GM10266 (cell line): ENCODE measurements around the gene SGMS2.

Experiments
- DNase-seq: peaks from one replicate; pipeline ENCODE4 v3.0.0; 2012; ENCODE audit errors: extremely low spot score
- CTCF ChIP-seq: IDR thresholded peaks from 2 replicates; pipeline ENCODE4 v1.5.1; 2012; ENCODE audit warnings: mild to moderate bottlenecking, low read depth; ENCODE audit not compliant: control insufficient read depth, insufficient read depth; ENCODE audit errors: missing control alignments

The SGMS2 gene

DNA sequence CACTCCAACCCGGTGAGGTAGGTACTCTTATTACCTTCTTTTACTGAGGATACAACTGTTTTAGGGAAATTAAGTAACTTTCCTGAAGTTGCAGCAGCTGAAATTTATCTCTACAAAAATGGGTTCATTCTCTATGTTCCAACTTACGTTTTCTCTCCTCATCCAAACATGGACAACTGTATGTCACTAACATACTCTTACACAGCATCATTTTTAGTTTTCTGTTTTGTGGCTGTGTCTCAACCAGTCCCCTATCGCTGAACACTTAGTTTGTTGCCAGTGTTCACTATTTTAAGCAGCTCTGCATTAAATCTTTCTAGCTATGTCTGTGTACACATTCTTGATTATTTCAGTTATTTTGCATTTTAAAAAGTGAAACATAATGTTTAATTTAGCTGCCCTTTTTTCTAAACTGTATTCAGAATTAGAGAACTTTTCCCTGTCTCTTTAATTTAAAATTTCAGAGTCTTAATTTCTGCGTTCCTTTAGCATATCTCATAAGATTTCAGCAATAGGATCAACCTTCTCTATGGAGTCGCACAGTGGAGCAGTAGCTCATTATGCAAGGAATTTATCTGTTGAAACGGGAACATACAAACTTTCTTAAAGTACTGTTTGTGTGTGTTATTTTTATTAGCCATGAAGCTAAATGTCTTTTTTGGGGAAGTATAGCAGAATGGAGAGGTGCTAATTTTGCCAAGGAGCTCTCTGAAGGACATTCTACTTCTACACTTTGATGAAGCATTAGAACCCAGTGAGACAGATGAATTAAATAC is 3.8 kb downstream of the SGMS2 start:
- no peak for TF ChIP-seq CTCF
- DNase-seq, result no peak

DNA sequence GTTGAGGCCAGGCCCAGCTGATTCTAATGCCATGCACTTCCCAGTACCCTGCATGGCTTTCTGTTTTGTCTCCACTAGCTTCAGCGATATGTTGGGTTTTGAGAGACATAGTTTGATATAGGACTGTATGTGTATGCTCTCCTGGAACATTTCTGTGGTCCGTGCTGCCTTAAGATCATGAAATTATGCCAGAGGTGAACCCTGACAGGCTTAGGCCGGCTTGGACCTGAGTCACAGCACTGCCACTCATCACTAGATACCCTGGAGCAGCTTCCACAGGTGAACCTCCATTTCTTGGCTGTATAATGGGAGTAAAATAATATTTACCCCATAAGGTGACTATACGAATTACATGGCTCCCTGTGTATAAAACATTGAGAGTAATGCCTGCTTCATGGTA is 6.4 kb downstream of the SGMS2 start:
- no peak for TF ChIP-seq CTCF
- no peak for DNase-seq

- DNase-seq, result no peak
- TF ChIP-seq CTCF, result no peak
Observed at GRCh38 chr4:107832275-107832807, 7.6 kb downstream of the SGMS2 start.

DNA sequence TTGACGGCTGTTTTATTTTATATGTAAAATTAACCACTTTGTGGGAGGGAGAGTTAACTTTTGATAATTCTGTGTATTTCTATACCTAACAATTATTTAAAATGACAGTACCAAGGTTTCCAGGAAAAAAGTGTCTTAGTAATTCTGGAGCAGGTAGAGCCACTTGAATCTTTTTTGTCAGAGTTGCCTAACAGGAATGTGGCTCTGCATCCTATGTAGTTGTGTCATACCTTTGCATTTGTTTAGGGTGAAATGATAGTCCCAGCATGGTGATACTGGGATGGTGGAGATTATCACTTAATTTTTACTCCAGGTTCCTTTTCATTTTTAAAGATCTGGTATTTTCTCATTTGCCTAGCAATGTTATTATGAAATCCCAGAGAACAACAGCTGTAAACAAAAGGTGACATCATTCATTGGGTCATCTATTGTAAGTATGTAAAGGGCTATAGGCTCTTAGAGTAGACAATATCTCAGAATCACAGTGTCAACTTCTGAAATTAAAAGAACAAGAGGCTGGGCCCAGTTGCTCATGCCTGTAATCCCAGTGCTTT is 9.6 kb downstream of the SGMS2 start:
- DNase-seq, result no peak
- no peak for TF ChIP-seq CTCF

GRCh38 chr4:107835406-107835805 is 10.7 kb downstream of the SGMS2 start:
- no peak for TF ChIP-seq CTCF
- no peak for DNase-seq

GRCh38 chr4:107837317-107837716 is 12.6 kb downstream of the SGMS2 start:
- DNase-seq, result no peak
- TF ChIP-seq CTCF, result no peak
